KG1 (cell line): ENCODE measurements around the gene GNG2.

ENCODE experiments used
- DNase-seq: peaks from one replicate; lab custom pipeline; 2025; lab: John Stamatoyannopoulos, UW

The GNG2 gene

GRCh38 chr14:51856792-51857296 lies 3.6 kb upstream of the GNG2 start:
- DNase-seq = no peak

GRCh38 chr14:51859131-51859530 lies 1.3 kb upstream of the GNG2 start:
- no peak for DNase-seq

- no peak for DNase-seq
These were observed 550 bp downstream of the GNG2 start for GRCh38 chr14:51860825-51861499.

GRCh38 chr14:51862176-51862796 lies 1.9 kb downstream of the GNG2 start:
- peak; percentile 28 for DNase-seq

- no peak for DNase-seq
These were observed 2.4 kb downstream of the GNG2 start for GRCh38 chr14:51862860-51863259.

GRCh38 chr14:51865953-51866747 lies 5.7 kb downstream of the GNG2 start:
- DNase-seq = no peak

GRCh38 chr14:51867741-51868140 lies 7.3 kb downstream of the GNG2 start:
- no peak for DNase-seq

GRCh38 chr14:51868405-51868804 lies 8.0 kb downstream of the GNG2 start:
- no peak for DNase-seq

- no peak for DNase-seq
These were observed 9.1 kb downstream of the GNG2 start for GRCh38 chr14:51869411-51870100.

- DNase-seq = no peak
These were observed 10.2 kb downstream of the GNG2 start for GRCh38 chr14:51870606-51871005.

- no peak for DNase-seq
These were observed 11.4 kb downstream of the GNG2 start for GRCh38 chr14:51871846-51872245.

GRCh38 chr14:51872396-51872795 lies 12.0 kb downstream of the GNG2 start:
- no peak for DNase-seq

GRCh38 chr14:51873221-51873893 lies 12.9 kb downstream of the GNG2 start:
- DNase-seq = peak; percentile 30

- DNase-seq = no peak
These were observed 17.4 kb downstream of the GNG2 start for GRCh38 chr14:51877810-51878209.

- no peak for DNase-seq
These were observed 18.8 kb downstream of the GNG2 start for GRCh38 chr14:51879170-51879569.

GRCh38 chr14:51880835-51881580 lies 20.6 kb downstream of the GNG2 start:
- DNase-seq = no peak

- no peak for DNase-seq
These were observed 21.2 kb downstream of the GNG2 start for GRCh38 chr14:51881636-51882035.

- no peak for DNase-seq
These were observed 22.8 kb downstream of the GNG2 start for GRCh38 chr14:51883232-51883631.

GRCh38 chr14:51884086-51884927 lies 23.9 kb downstream of the GNG2 start:
- DNase-seq = peak; percentile 29

- no peak for DNase-seq
These were observed 29.4 kb downstream of the GNG2 start for GRCh38 chr14:51889851-51890250.
